ENCODE results near the gene MEPCE. TPM values are rescaled to one million over a fixed set of nuclear protein-coding genes. Genes with fewer than 3 reads are reported as not detected.

The MEPCE gene
- total and polyA plus RNA-seq, 9 of the 15 experiments (the other 6 are each of a cell fraction or from before 2014, with no cell fraction given), result 10.9 to 76.3 (median 44.1) TPM

DNA sequence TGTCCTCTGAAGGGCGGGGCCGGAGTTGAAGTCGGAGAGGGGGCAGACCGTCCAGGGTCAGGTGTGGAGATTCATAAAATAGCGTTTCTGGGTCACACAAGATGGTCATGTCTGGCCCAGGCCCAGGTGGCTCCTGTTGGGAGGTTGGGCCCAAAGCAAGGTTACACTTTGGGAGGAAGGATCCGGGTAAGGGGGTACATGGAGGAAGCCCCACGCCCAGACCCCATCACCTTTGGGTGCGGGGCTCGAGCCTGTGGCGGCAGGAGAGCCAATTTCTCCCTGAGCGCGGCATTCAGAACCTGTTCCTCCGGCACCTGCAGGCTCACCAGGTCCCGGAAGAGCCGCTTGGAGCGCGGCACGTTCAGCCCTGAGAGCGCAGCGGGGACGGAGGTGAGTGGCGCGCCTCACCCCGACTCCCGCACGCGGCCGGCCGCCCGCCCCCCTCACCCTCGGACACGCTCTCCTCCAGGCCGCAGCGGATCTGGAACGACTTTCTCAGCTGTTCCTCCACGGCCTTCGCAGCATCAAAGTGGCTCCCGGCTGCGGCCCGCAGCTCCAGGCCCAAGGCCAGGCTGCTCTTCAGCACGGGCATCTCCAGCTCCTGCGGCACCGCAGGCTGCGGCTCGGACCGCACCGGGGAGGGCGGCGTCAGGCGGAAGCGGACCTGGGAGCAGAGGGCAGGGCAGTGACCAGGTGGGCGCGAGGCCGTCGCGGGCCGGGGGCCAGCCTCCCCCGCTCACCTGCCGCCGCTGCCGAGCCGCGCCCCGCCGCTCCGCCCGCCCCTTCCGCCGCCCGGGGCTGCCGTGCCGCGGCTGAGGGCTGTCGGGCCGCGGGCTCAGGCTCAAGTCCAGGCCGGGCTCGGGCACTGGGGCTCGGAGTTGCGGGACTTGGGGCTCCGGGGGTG is 6.0 kb downstream of the MEPCE start (continued):
- TF ChIP-seq PPARD (CRISPR knock-in tag; IDR thresholded peaks at IDR 0.05) (no peak), ZNF699 (CRISPR knock-in tag; IDR thresholded peaks at IDR 0.05; ENCODE audit: insufficient replicate concordance) (no peak), CC2D1A (IDR thresholded peaks at IDR 0.05) (0 out of 2 replicates have a peak, but pooled peaks have one; percentile 18), PHB2 (IDR thresholded peaks at IDR 0.05; ENCODE audit: low read depth) (no peak), ETV1 (tag; conservative IDR thresholded peaks at IDR 0.05; ENCODE audit: low read depth) (no peak; the same call in 1 of the 2 replicates), NFE2 (IDR thresholded peaks at IDR 0.05; ENCODE audit: low read depth) (no peak), FOXP1 (CRISPR knock-in tag; IDR thresholded peaks at IDR 0.05) (no peak), CAMTA2 (CRISPR knock-in tag; conservative IDR thresholded peaks at IDR 0.05) (0 out of 2 replicates have a peak, but pooled peaks have one; percentile 65), SETDB1 (IDR thresholded peaks at IDR 0.05; ENCODE audit: low read length) (no peak), ZC3H11A (IDR thresholded peaks at IDR 0.05; ENCODE audit: low read depth, low read length) (no peak), HNRNPH1 (optimal IDR thresholded peaks at IDR 0.05; ENCODE audit: low read depth, low read length) (no peak), SIX5 (IDR thresholded peaks at IDR 0.05; ENCODE audit: borderline replicate concordance in 1 of 2, insufficient read depth in 1 of 2, low read depth in 1 of 2, low read length in 2 of 2) (no peak), TAF7 (tag; IDR thresholded peaks at IDR 0.05) (no peak), SRSF3 (IDR thresholded peaks at IDR 0.05; ENCODE audit: insufficient read depth, low read length) (peak; percentile 87; the same call in 1 of the 2 replicates), CBX1 (IDR thresholded peaks at IDR 0.05; ENCODE audit: low read depth) (no peak; the same call in 1 of the 2 replicates), ZNF395 (CRISPR knock-in tag; IDR thresholded peaks at IDR 0.05) (no peak), ZNF551 (CRISPR knock-in tag; IDR thresholded peaks at IDR 0.05) (no peak), CEBPB (tag; IDR thresholded peaks at IDR 0.05) (no peak), TRIM24 (IDR thresholded peaks at IDR 0.05) (no peak), SPI1 (IDR thresholded peaks at IDR 0.05; ENCODE audit: borderline replicate concordance, low read depth, low read length) (no peak), POLR2H (tag; IDR thresholded peaks at IDR 0.05; ENCODE audit: low read depth) (no peak)
- TF ChIP-seq, protein P1, sequence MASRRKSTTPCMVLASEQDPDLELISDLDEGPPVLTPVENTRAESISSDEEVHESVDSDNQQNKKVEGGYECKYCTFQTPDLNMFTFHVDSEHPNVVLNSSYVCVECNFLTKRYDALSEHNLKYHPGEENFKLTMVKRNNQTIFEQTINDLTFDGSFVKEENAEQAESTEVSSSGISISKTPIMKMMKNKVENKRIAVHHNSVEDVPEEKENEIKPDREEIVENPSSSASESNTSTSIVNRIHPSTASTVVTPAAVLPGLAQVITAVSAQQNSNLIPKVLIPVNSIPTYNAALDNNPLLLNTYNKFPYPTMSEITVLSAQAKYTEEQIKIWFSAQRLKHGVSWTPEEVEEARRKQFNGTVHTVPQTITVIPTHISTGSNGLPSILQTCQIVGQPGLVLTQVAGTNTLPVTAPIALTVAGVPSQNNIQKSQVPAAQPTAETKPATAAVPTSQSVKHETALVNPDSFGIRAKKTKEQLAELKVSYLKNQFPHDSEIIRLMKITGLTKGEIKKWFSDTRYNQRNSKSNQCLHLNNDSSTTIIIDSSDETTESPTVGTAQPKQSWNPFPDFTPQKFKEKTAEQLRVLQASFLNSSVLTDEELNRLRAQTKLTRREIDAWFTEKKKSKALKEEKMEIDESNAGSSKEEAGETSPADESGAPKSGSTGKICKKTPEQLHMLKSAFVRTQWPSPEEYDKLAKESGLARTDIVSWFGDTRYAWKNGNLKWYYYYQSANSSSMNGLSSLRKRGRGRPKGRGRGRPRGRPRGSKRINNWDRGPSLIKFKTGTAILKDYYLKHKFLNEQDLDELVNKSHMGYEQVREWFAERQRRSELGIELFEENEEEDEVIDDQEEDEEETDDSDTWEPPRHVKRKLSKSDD (conservative IDR thresholded peaks at IDR 0.05; ENCODE audit: low read length), result no peak
- TF ChIP-seq, protein P2, sequence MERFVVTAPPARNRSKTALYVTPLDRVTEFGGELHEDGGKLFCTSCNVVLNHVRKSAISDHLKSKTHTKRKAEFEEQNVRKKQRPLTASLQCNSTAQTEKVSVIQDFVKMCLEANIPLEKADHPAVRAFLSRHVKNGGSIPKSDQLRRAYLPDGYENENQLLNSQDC (CRISPR knock-in tag; IDR thresholded peaks at IDR 0.05), result no peak
- TF ChIP-seq, protein P3, sequence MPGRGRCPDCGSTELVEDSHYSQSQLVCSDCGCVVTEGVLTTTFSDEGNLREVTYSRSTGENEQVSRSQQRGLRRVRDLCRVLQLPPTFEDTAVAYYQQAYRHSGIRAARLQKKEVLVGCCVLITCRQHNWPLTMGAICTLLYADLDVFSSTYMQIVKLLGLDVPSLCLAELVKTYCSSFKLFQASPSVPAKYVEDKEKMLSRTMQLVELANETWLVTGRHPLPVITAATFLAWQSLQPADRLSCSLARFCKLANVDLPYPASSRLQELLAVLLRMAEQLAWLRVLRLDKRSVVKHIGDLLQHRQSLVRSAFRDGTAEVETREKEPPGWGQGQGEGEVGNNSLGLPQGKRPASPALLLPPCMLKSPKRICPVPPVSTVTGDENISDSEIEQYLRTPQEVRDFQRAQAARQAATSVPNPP (IDR thresholded peaks at IDR 0.05; ENCODE audit: borderline replicate concordance, insufficient read depth, insufficient read length), result no peak
